ENCODE data around the gene OR5B17.

- TF ChIP-seq RBBP5 (IDR thresholded peaks at IDR 0.05; ENCODE audit: borderline replicate concordance, insufficient read depth, low read length, poor library complexity, severe bottlenecking) (no peak), MBD2 (IDR thresholded peaks at IDR 0.05; ENCODE audit: borderline replicate concordance, low read depth) (no peak), USF2 (CRISPR knock-in tag; IDR thresholded peaks at IDR 0.05) (no peak), POLR2A (conservative IDR thresholded peaks at IDR 0.05) (no peak), RFX1 (IDR thresholded peaks at IDR 0.05) (no peak), CC2D1A (IDR thresholded peaks at IDR 0.05) (no peak), RFX5 (IDR thresholded peaks at IDR 0.05; ENCODE audit: low read depth, low read length) (no peak), MXI1 (IDR thresholded peaks at IDR 0.05; ENCODE audit: low read depth, low read length) (no peak), HCFC1 (IDR thresholded peaks at IDR 0.05; ENCODE audit: low read depth, low read length) (no peak), ZNF589 (CRISPR knock-in tag; IDR thresholded peaks at IDR 0.05; ENCODE audit: low read depth) (no peak)
- TF ChIP-seq, protein P1, sequence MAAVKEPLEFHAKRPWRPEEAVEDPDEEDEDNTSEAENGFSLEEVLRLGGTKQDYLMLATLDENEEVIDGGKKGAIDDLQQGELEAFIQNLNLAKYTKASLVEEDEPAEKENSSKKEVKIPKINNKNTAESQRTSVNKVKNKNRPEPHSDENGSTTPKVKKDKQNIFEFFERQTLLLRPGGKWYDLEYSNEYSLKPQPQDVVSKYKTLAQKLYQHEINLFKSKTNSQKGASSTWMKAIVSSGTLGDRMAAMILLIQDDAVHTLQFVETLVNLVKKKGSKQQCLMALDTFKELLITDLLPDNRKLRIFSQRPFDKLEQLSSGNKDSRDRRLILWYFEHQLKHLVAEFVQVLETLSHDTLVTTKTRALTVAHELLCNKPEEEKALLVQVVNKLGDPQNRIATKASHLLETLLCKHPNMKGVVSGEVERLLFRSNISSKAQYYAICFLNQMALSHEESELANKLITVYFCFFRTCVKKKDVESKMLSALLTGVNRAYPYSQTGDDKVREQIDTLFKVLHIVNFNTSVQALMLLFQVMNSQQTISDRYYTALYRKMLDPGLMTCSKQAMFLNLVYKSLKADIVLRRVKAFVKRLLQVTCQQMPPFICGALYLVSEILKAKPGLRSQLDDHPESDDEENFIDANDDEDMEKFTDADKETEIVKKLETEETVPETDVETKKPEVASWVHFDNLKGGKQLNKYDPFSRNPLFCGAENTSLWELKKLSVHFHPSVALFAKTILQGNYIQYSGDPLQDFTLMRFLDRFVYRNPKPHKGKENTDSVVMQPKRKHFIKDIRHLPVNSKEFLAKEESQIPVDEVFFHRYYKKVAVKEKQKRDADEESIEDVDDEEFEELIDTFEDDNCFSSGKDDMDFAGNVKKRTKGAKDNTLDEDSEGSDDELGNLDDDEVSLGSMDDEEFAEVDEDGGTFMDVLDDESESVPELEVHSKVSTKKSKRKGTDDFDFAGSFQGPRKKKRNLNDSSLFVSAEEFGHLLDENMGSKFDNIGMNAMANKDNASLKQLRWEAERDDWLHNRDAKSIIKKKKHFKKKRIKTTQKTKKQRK (IDR thresholded peaks at IDR 0.05; ENCODE audit: borderline replicate concordance, low read depth, low read length) = no peak
- TF ChIP-seq, protein P2, sequence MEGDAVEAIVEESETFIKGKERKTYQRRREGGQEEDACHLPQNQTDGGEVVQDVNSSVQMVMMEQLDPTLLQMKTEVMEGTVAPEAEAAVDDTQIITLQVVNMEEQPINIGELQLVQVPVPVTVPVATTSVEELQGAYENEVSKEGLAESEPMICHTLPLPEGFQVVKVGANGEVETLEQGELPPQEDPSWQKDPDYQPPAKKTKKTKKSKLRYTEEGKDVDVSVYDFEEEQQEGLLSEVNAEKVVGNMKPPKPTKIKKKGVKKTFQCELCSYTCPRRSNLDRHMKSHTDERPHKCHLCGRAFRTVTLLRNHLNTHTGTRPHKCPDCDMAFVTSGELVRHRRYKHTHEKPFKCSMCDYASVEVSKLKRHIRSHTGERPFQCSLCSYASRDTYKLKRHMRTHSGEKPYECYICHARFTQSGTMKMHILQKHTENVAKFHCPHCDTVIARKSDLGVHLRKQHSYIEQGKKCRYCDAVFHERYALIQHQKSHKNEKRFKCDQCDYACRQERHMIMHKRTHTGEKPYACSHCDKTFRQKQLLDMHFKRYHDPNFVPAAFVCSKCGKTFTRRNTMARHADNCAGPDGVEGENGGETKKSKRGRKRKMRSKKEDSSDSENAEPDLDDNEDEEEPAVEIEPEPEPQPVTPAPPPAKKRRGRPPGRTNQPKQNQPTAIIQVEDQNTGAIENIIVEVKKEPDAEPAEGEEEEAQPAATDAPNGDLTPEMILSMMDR (IDR thresholded peaks at IDR 0.05 in 2 of 3, conservative IDR thresholded peaks at IDR 0.05 in 1 of 3; ENCODE audit: insufficient read depth in 2 of 3, low read depth in 1 of 3, low read length in 3 of 3) = no peak
Observed at GRCh38 chr11:58345204-58345603, 13.7 kb downstream of the OR5B17 start.

Data from K562 (cell line).